IMR-90 (cell line): ENCODE results near the gene RECQL5. TPM values are rescaled to one million over a fixed set of nuclear protein-coding genes. Genes with fewer than 3 reads are reported as not detected.
A peak's percentile ranks its signal among the peaks of the same experiment; 100 is the strongest.

Source experiments
- ATAC-seq: fragments of 200-7000 bp; cut with Tn5 transposase; 2 replicates; pipeline ENCODE4 v1.9.1; 2020; ENCODE audit warnings: low read depth, mild to moderate bottlenecking, moderate library complexity
- BruUV-seq: library from RNA; stranded (reverse); fragments of 400-500 nt; replicated peaks from 2 replicates; lab custom pipeline; 2021; lab: Mats Ljungman, UMichigan
- CTCF ChIA-PET: fragments of 300-600 bp; formaldehyde crosslinking; extraction: SDS; loops from one replicate; lab custom pipeline; 2021; ENCODE audit warnings: antibody characterized with exemption; lab: Yijun Ruan, JAX
- POLR2A ChIA-PET: fragments of 300-600 bp; sonication (Branson Sonifier 250); formaldehyde crosslinking; loops from one replicate; lab custom pipeline; 2022; ENCODE audit warnings: antibody characterized with exemption; ENCODE audit not compliant: unreplicated experiment; lab: Charles Lee
- DNase-seq: peaks from one replicate; pipeline ENCODE4 v3.0.0; 2013
- H2AFZ ChIP-seq: replicated peaks from 2 replicates; pipeline ENCODE3; 2013; ENCODE audit warnings: low read length, mild to moderate bottlenecking; ENCODE audit not compliant: poor library complexity
- H2AK5ac ChIP-seq: 2 replicates; pipeline ENCODE4 v1.6.1; 2013; ENCODE audit warnings: low read depth, low read length, inconsistent platforms
- H2AK9ac ChIP-seq: replicated peaks from 2 replicates; pipeline ENCODE3; 2013; ENCODE audit warnings: mild to moderate bottlenecking, low read depth, low read length, moderate library complexity; ENCODE audit not compliant: poor library complexity
- H2BK120ac ChIP-seq: 2 replicates; pipeline ENCODE4 v1.6.1; 2013; ENCODE audit warnings: low read depth, low read length, inconsistent platforms
- H2BK15ac ChIP-seq: 3 replicates; pipeline ENCODE4 v1.6.1; 2013; ENCODE audit warnings: low read depth, low read length, inconsistent platforms
- H2BK20ac ChIP-seq: 2 replicates; pipeline ENCODE4 v1.6.1; 2013; ENCODE audit warnings: low read depth, mild to moderate bottlenecking, inconsistent platforms, low read length, moderate library complexity
- H2BK5ac ChIP-seq: 2 replicates; pipeline ENCODE4 v1.6.1; 2013; ENCODE audit warnings: mild to moderate bottlenecking, low read depth, low read length, inconsistent platforms; ENCODE audit not compliant: poor library complexity, severe bottlenecking
- H3K14ac ChIP-seq: replicated peaks from 2 replicates; pipeline ENCODE4 v1.6.1; 2013; ENCODE audit warnings: low read depth, low read length, inconsistent platforms
- H3K18ac ChIP-seq: 2 replicates; pipeline ENCODE4 v1.6.1; 2013; ENCODE audit warnings: low read depth, low read length, control low read depth
- H3K23ac ChIP-seq: 2 replicates; pipeline ENCODE4 v1.6.1; 2013; ENCODE audit warnings: low read depth, low read length, inconsistent platforms
- H3K27ac ChIP-seq: 2 replicates; pipeline ENCODE4 v1.5.1; 2013; ENCODE audit warnings: mild to moderate bottlenecking, control low read depth, low read length; ENCODE audit not compliant: insufficient read depth
- H3K27me3 ChIP-seq: 2 replicates; pipeline ENCODE4 v1.6.1; 2013; ENCODE audit warnings: low read length; ENCODE audit not compliant: control insufficient read depth, insufficient read depth
- H3K36me3 ChIP-seq: 2 replicates; pipeline ENCODE4 v1.6.1; 2013; ENCODE audit warnings: low read length, mixed read lengths; ENCODE audit not compliant: control insufficient read depth, insufficient read depth
- H3K4ac ChIP-seq: 2 replicates; pipeline ENCODE4 v1.6.1; 2013; ENCODE audit warnings: low read depth, low read length, inconsistent platforms
- H3K4me1 ChIP-seq: 2 replicates; pipeline ENCODE4 v1.6.1; 2013; ENCODE audit warnings: low read length, mixed read lengths; ENCODE audit not compliant: control insufficient read depth, insufficient read depth
- H3K4me2 ChIP-seq: 2 replicates; pipeline ENCODE4 v1.6.1; 2013; ENCODE audit warnings: low read depth, mild to moderate bottlenecking, control low read depth, low read length, moderate library complexity
- H3K4me3 ChIP-seq: 2 replicates; pipeline ENCODE4 v1.5.1; 2013; ENCODE audit warnings: low read depth, mild to moderate bottlenecking, control low read depth, low read length, moderate library complexity; ENCODE audit not compliant: insufficient read depth
- H3K56ac ChIP-seq: 2 replicates; pipeline ENCODE4 v1.6.1; 2013; ENCODE audit warnings: low read length, inconsistent platforms; ENCODE audit not compliant: insufficient read depth; ENCODE audit errors: extremely low read depth
- H3K79me1 ChIP-seq, 2 experiments: 2 replicates each; pipeline ENCODE4 v1.6.1; 2013; ENCODE audit warnings: low read length in 2 of 2, inconsistent platforms in 1 of 2, low read depth in 1 of 2
- H3K9ac ChIP-seq: 2 replicates; pipeline ENCODE4 v1.6.1; 2013; ENCODE audit warnings: low read depth, low read length, control low read depth
- H3K9me1 ChIP-seq: 2 replicates; pipeline ENCODE4 v1.6.1; 2013; ENCODE audit warnings: low read length, inconsistent platforms; ENCODE audit not compliant: insufficient read depth
- H3K9me3 ChIP-seq: 2 replicates; pipeline ENCODE4 v1.6.1; 2013; ENCODE audit warnings: low read length; ENCODE audit not compliant: control insufficient read depth, insufficient read depth
- H4K20me1 ChIP-seq: 2 replicates; pipeline ENCODE4 v1.6.1; 2013; ENCODE audit warnings: low read length, inconsistent platforms; ENCODE audit not compliant: insufficient read depth
- H4K5ac ChIP-seq: 2 replicates; pipeline ENCODE4 v1.6.1; 2013; ENCODE audit warnings: mild to moderate bottlenecking, low read depth, low read length, control low read depth
- H4K8ac ChIP-seq, 2 experiments: 2 replicates each; pipeline ENCODE4 v1.6.1; 2013; ENCODE audit warnings: low read depth in 2 of 2, low read length in 2 of 2, control low read depth in 1 of 2, inconsistent platforms in 1 of 2
- H4K91ac ChIP-seq: 2 replicates; pipeline ENCODE4 v1.6.1; 2013; ENCODE audit warnings: low read depth, low read length, inconsistent platforms; ENCODE audit not compliant: insufficient read depth
- SMC3 ChIP-seq: fragments of 150-350 bp; IDR thresholded peaks from 2 replicates; pipeline ENCODE4 v1.6.1; 2016; ENCODE audit warnings: low read depth, mild to moderate bottlenecking, antibody characterized with exemption, low read length, moderate library complexity
- WGBS, 2 experiments: methylation state at CpG; one replicate each; pipeline versions ENCODE4 v1.1.5 to v1.1.7; 2013; ENCODE audit warnings: missing lambda C conversion rate in 2 of 2; ENCODE audit not compliant: insufficient read length in 1 of 2; ENCODE audit errors: extremely low coverage in 2 of 2; 5-methylcytosine and 5-hydroxymethylcytosine counted together
- dilution Hi-C: fragments of 300-500 bp; cut with HindIII; formaldehyde crosslinking; loops from one replicate; pipeline ENCODE4 v1.14.3; 2018; ENCODE audit warnings: low sequenced_read_pairs; ENCODE audit not compliant: unreplicated experiment
- in situ Hi-C: fragments of 300-500 bp; cut with MboI; formaldehyde crosslinking; loops from 3 replicates; pipeline ENCODE4 v1.14.3; 2019; ENCODE audit warnings: low sequenced_read_pairs, inconsistent platforms, mixed read lengths
- intact Hi-C: fragments of 100-400 bp; cut with micrococcal nuclease; formaldehyde crosslinking; loops from 2 replicates; pipeline ENCODE4 v1.10.0; 2022
- polyA plus RNA-seq, 3 experiments: library from polyadenylated mRNA; depleted of rRNA; stranded (reverse); fragments of >200 nt; gene quantifications; 2 replicates each; pipeline ENCODE4 v1.2.3, GENCODE V29; 2012; ENCODE audit warnings: low replicate concordance in 1 of 3
- total RNA-seq: library from RNA; depleted of rRNA; stranded (reverse); fragments of >200 nt; gene quantifications from 2 replicates; pipeline ENCODE4 v1.2.3, GENCODE V29; 2012
- TF ChIP-seq, protein P1 (sequence below): conservative IDR thresholded peaks from 2 replicates; pipeline ENCODE4 v1.5.1; 2012; ENCODE audit warnings: mild to moderate bottlenecking, low read depth, low read length, improper control_type of control experiment
- TF ChIP-seq, protein P2 (sequence below): fragments of 150-350 bp; IDR thresholded peaks from 2 replicates; pipeline ENCODE4 v1.6.1; 2017; ENCODE audit warnings: mild to moderate bottlenecking, antibody characterized with exemption, low read length, low read depth

Gene RECQL5
- total and polyA plus RNA-seq, 2 of the 4 experiments (the other 2 are of a cell fraction): 7.3 to 23.7 TPM

- Histone ChIP-seq H4K91ac (no peak overlapping the region), H3K9me1 (no peaks in the 10 kb centered on the region), H3K36me3 (peaks cover 41% of the 10 kb centered on the region), H3K27me3 (no peaks in the 10 kb centered on the region), H4K8ac (no peak overlapping the region), H3K18ac (no peak overlapping the region), H2AK9ac (no peak overlapping the region), H3K4me2 (no peak overlapping the region), H4K5ac (no peak overlapping the region), H2AK5ac (no peak overlapping the region), H3K9me3 (no peaks in the 10 kb centered on the region), H3K9ac (no peak overlapping the region), H3K23ac (no peak overlapping the region), H4K20me1 (no peaks in the 10 kb centered on the region), H2BK120ac (no peak overlapping the region), H3K56ac (no peak overlapping the region), H3K14ac (no peak overlapping the region), H3K27ac (no peak overlapping the region), H3K4ac (no peak overlapping the region), H3K4me1 (no peaks in the 10 kb centered on the region), H3K79me1 (no peaks in the 10 kb centered on the region), H2BK15ac (no peak overlapping the region), H2AFZ (no peak overlapping the region), H3K4me3 (no peak overlapping the region), H2BK20ac (no peak overlapping the region), H2BK5ac (no peak overlapping the region)
- TF ChIP-seq, protein P1, sequence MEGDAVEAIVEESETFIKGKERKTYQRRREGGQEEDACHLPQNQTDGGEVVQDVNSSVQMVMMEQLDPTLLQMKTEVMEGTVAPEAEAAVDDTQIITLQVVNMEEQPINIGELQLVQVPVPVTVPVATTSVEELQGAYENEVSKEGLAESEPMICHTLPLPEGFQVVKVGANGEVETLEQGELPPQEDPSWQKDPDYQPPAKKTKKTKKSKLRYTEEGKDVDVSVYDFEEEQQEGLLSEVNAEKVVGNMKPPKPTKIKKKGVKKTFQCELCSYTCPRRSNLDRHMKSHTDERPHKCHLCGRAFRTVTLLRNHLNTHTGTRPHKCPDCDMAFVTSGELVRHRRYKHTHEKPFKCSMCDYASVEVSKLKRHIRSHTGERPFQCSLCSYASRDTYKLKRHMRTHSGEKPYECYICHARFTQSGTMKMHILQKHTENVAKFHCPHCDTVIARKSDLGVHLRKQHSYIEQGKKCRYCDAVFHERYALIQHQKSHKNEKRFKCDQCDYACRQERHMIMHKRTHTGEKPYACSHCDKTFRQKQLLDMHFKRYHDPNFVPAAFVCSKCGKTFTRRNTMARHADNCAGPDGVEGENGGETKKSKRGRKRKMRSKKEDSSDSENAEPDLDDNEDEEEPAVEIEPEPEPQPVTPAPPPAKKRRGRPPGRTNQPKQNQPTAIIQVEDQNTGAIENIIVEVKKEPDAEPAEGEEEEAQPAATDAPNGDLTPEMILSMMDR: 0 out of 2 replicates have a peak, but pooled peaks have one; percentile 16
- TF ChIP-seq, protein P2, sequence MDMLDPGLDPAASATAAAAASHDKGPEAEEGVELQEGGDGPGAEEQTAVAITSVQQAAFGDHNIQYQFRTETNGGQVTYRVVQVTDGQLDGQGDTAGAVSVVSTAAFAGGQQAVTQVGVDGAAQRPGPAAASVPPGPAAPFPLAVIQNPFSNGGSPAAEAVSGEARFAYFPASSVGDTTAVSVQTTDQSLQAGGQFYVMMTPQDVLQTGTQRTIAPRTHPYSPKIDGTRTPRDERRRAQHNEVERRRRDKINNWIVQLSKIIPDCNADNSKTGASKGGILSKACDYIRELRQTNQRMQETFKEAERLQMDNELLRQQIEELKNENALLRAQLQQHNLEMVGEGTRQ: no peak
- TF ChIP-seq SMC3: no peak
- intact Hi-C loops (no loop called here), in situ Hi-C loops (no loop called here), dilution Hi-C loops (no loop called here)
- WGBS, 2 experiments: 58% methylated on average over 2 of the region's 2 CpGs; no CpG with 5 or more reads in 1 of the 2 experiments
- ChIA-PET POLR2A (no interaction called here), CTCF (interaction anchor here (0.7 to 1.6 kb wide), 4 partner anchors 20 to 198 kb away, joined by 3 to 4 read pairs (median 3); partner anchors contain the start of gene TMEM94)
- DNase-seq (no peak), ATAC-seq (no peak)
- no TSS peak for BruUV-seq
Observed at GRCh38 chr17:75654176-75654575, 12.8 kb downstream of the RECQL5 start.
